ENCODE measurements around the gene SETD2. TPM values are rescaled to one million over a fixed set of nuclear protein-coding genes. Genes with fewer than 3 reads are reported as not detected.

SETD2 gene
- total and polyA plus RNA-seq, 9 of the 15 experiments (the other 6 are each of a cell fraction or from before 2014, with no cell fraction given): 8.2 to 44.0 (median 33.6) TPM

DNA sequence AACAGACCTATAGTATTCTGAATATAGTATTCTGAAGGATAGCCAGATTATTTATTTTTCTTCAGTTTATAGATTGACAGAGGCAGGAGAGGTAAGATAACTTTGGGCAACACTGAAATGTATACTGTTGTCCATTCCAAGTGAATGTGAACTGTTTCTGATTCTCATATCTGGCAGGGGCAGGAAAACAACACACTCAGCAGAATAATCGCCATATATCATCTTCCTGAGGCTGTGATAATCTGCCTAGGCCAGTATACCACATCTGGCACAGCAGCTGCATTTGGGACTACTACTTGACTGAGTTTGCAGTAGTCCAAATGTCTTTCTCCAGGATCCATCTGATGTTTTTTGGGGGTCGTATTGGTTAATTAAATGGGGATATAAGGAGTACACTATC is 22.4 kb upstream of the SETD2 start (continued):
- TF ChIP-seq RAD51 (IDR thresholded peaks at IDR 0.05; ENCODE audit: borderline replicate concordance, low read depth): no peak
- TF ChIP-seq, protein P1, sequence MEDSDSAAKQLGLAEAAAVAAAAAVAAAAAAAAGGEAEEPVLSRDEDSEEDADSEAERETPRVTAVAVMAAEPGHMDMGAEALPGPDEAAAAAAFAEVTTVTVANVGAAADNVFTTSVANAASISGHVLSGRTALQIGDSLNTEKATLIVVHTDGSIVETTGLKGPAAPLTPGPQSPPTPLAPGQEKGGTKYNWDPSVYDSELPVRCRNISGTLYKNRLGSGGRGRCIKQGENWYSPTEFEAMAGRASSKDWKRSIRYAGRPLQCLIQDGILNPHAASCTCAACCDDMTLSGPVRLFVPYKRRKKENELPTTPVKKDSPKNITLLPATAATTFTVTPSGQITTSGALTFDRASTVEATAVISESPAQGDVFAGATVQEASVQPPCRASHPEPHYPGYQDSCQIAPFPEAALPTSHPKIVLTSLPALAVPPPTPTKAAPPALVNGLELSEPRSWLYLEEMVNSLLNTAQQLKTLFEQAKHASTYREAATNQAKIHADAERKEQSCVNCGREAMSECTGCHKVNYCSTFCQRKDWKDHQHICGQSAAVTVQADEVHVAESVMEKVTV (CRISPR knock-in tag; IDR thresholded peaks at IDR 0.05): no peak
- TF ChIP-seq ZNF354B (CRISPR knock-in tag; IDR thresholded peaks at IDR 0.05): no peak
- TF ChIP-seq U2AF1 (optimal IDR thresholded peaks at IDR 0.05; ENCODE audit: low read depth, low read length): no peak
- TF ChIP-seq ZNF184 (CRISPR knock-in tag; IDR thresholded peaks at IDR 0.05): no peak
- no peak for TF ChIP-seq KDM1A (IDR thresholded peaks at IDR 0.05)
- no peak for TF ChIP-seq SAFB2 (IDR thresholded peaks at IDR 0.05; ENCODE audit: borderline replicate concordance, low read depth, low read length, severe bottlenecking)
- no peak for TF ChIP-seq ZNF408 (CRISPR knock-in tag; IDR thresholded peaks at IDR 0.05; ENCODE audit: low read depth)
- no peak for TF ChIP-seq ZNF263 (CRISPR knock-in tag; IDR thresholded peaks at IDR 0.05; ENCODE audit: borderline replicate concordance)
- no peak for TF ChIP-seq ZNF324 (CRISPR knock-in tag; IDR thresholded peaks at IDR 0.05)
- peak; percentile 29; the same call in 1 of the 2 replicates for TF ChIP-seq SMARCA4 (IDR thresholded peaks at IDR 0.05)
- TF ChIP-seq, protein P2, sequence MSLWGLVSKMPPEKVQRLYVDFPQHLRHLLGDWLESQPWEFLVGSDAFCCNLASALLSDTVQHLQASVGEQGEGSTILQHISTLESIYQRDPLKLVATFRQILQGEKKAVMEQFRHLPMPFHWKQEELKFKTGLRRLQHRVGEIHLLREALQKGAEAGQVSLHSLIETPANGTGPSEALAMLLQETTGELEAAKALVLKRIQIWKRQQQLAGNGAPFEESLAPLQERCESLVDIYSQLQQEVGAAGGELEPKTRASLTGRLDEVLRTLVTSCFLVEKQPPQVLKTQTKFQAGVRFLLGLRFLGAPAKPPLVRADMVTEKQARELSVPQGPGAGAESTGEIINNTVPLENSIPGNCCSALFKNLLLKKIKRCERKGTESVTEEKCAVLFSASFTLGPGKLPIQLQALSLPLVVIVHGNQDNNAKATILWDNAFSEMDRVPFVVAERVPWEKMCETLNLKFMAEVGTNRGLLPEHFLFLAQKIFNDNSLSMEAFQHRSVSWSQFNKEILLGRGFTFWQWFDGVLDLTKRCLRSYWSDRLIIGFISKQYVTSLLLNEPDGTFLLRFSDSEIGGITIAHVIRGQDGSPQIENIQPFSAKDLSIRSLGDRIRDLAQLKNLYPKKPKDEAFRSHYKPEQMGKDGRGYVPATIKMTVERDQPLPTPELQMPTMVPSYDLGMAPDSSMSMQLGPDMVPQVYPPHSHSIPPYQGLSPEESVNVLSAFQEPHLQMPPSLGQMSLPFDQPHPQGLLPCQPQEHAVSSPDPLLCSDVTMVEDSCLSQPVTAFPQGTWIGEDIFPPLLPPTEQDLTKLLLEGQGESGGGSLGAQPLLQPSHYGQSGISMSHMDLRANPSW (CRISPR knock-in tag; IDR thresholded peaks at IDR 0.05): no peak
- TF ChIP-seq, protein P3, sequence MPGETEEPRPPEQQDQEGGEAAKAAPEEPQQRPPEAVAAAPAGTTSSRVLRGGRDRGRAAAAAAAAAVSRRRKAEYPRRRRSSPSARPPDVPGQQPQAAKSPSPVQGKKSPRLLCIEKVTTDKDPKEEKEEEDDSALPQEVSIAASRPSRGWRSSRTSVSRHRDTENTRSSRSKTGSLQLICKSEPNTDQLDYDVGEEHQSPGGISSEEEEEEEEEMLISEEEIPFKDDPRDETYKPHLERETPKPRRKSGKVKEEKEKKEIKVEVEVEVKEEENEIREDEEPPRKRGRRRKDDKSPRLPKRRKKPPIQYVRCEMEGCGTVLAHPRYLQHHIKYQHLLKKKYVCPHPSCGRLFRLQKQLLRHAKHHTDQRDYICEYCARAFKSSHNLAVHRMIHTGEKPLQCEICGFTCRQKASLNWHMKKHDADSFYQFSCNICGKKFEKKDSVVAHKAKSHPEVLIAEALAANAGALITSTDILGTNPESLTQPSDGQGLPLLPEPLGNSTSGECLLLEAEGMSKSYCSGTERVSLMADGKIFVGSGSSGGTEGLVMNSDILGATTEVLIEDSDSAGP (CRISPR knock-in tag; IDR thresholded peaks at IDR 0.05): no peak
- no peak for TF ChIP-seq RBM17 (IDR thresholded peaks at IDR 0.05; ENCODE audit: borderline replicate concordance, low read depth, low read length)
- TF ChIP-seq ZNF239 (CRISPR knock-in tag; IDR thresholded peaks at IDR 0.05): no peak
- TF ChIP-seq, protein P4, sequence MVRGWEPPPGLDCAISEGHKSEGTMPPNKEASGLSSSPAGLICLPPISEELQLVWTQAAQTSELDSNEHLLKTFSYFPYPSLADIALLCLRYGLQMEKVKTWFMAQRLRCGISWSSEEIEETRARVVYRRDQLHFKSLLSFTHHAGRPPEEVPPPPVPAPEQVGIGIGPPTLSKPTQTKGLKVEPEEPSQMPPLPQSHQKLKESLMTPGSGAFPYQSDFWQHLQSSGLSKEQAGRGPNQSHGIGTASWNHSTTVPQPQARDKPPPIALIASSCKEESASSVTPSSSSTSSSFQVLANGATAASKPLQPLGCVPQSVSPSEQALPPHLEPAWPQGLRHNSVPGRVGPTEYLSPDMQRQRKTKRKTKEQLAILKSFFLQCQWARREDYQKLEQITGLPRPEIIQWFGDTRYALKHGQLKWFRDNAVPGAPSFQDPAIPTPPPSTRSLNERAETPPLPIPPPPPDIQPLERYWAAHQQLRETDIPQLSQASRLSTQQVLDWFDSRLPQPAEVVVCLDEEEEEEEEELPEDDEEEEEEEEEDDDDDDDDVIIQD (CRISPR knock-in tag; IDR thresholded peaks at IDR 0.05): no peak
- TF ChIP-seq PRPF4 (IDR thresholded peaks at IDR 0.05; ENCODE audit: insufficient read depth, low read depth, low read length, poor library complexity, severe bottlenecking): no peak
- TF ChIP-seq EZH2 (IDR thresholded peaks at IDR 0.05; ENCODE audit: borderline replicate concordance, low read depth, low read length): no peak
- no peak for TF ChIP-seq OTX1 (CRISPR knock-in tag; IDR thresholded peaks at IDR 0.05)
- no peak for TF ChIP-seq ETV1 (tag; conservative IDR thresholded peaks at IDR 0.05; ENCODE audit: low read depth)
- no peak for TF ChIP-seq HNRNPH1 (optimal IDR thresholded peaks at IDR 0.05; ENCODE audit: low read depth, low read length)
- TF ChIP-seq, protein P5, sequence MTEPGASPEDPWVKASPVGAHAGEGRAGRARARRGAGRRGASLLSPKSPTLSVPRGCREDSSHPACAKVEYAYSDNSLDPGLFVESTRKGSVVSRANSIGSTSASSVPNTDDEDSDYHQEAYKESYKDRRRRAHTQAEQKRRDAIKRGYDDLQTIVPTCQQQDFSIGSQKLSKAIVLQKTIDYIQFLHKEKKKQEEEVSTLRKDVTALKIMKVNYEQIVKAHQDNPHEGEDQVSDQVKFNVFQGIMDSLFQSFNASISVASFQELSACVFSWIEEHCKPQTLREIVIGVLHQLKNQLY (CRISPR knock-in tag; conservative IDR thresholded peaks at IDR 0.05): no peak
